Astrocyte (in vitro differentiated cells and primary cell): ENCODE data around the gene ZHX3.

Experiments
- CTCF ChIP-seq: IDR thresholded peaks from 2 replicates; pipeline ENCODE4 v1.5.1; 2011; ENCODE audit warnings: low read depth, mild to moderate bottlenecking, inconsistent platforms, low read length, moderate library complexity; ENCODE audit not compliant: insufficient read depth
- EZH2 ChIP-seq: IDR thresholded peaks from 2 replicates; pipeline ENCODE4 v1.6.1; 2012; ENCODE audit warnings: mild to moderate bottlenecking, low read length, inconsistent platforms; ENCODE audit not compliant: insufficient read depth

GRCh38 chr20:41316051-41316450 is 1.5 kb downstream of the ZHX3 start:
- TF ChIP-seq CTCF: no peak
- no peak for TF ChIP-seq EZH2
